Right atrium auricular region (tissue), 2 donors: ENCODE data around the gene SLC18A2. TPM values are rescaled to one million over a fixed set of nuclear protein-coding genes. Genes with fewer than 3 reads are reported as not detected.

Experiments
- DNase-seq: peaks from one replicate; pipeline ENCODE4 v3.0.0-alpha.2; 2019; ENCODE audit warnings: low spot score
- H3K27ac ChIP-seq, 2 donors: fragments of 200-600 bp; sonication (generic); 1 replicate in 1 of 2; 2 replicates in 1 of 2; pipeline ENCODE4 v1.5.1; 2016 to 2019
- H3K27me3 ChIP-seq, 2 donors: fragments of 200-600 bp; sonication (generic); one replicate each; pipeline versions ENCODE4 v1.5.1 to v1.6.0; 2017 to 2019
- H3K36me3 ChIP-seq: fragments of 200-600 bp; sonication (generic); one replicate; pipeline ENCODE4 v1.5.1; 2016
- H3K4me1 ChIP-seq, 2 donors: fragments of 200-600 bp; sonication (generic); one replicate each; pipeline versions ENCODE4 v1.5.1 to v1.6.0; 2017 to 2019
- H3K4me3 ChIP-seq, 2 donors: fragments of 200-600 bp; sonication (generic); 1 replicate in 1 of 2; 2 replicates in 1 of 2; pipeline ENCODE4 v1.5.1; 2017 to 2019; ENCODE audit warnings: mild to moderate bottlenecking in 1 of 2, moderate library complexity in 1 of 2
- H3K9me3 ChIP-seq, 2 donors: fragments of 200-600 bp; sonication (generic); one replicate each; pipeline ENCODE4 v1.5.1; 2019
- CTCF ChIP-seq, 2 donors: fragments of 200-600 bp; sonication (generic); IDR thresholded peaks; one replicate each; pipeline ENCODE4 v1.5.1; 2019; ENCODE audit warnings: antibody characterized with exemption in 2 of 2
- total RNA-seq, 2 donors: library from RNA; depleted of rRNA; stranded (reverse); fragments of >200 nt; gene quantifications; one replicate each; pipeline ENCODE4 v1.1.0, GENCODE V29; 2016

The SLC18A2 gene
- total RNA-seq, 2 donors from 2014 or later = 0.22 TPM; not detected in 1

DNA sequence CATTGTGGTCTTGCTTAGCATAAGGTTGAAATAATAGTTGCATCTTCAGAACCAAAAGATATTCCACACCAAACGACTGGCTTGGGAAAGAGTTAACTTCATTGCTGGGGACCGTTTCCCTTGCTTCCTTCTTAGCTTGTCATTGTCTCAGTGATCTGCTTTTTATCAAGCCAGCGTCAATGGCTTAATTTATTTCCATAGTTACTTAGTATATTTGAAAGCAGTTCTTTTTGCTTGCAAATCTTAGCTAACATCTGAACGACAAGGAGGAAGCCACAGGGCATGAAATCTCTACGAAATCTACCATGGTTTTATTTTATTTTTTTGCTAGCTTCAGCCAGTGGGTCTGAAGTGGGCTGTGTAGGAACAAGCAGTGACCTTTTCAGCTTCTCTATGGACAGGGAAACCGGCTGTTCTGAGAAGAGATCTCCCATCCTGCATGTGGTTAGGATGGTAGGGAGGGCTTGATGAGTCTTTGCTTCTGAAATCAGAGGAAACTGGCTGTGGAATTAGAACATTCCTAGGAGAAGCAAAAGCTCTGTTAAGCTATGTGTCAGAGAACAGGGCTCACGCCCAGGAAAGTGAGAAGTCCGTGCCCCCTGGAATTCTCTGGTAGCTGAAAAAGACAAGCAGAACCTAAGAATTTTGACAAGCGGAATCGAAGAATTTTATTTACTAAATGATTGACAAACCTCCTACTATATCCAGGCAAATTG lies 8.0 kb downstream of the SLC18A2 start:
- no peak overlapping the region for H3K4me3 ChIP-seq
- H3K4me1 ChIP-seq = no peaks in the 10 kb centered on the region
- no peaks in the 10 kb centered on the region for H3K27me3 ChIP-seq
- H3K9me3 ChIP-seq = no peaks in the 10 kb centered on the region
- no peak overlapping the region for H3K27ac ChIP-seq
- TF ChIP-seq CTCF (IDR thresholded peaks at IDR 0.05) = no peak
- H3K36me3 ChIP-seq = no peaks in the 10 kb centered on the region
- DNase-seq = no peak

DNA sequence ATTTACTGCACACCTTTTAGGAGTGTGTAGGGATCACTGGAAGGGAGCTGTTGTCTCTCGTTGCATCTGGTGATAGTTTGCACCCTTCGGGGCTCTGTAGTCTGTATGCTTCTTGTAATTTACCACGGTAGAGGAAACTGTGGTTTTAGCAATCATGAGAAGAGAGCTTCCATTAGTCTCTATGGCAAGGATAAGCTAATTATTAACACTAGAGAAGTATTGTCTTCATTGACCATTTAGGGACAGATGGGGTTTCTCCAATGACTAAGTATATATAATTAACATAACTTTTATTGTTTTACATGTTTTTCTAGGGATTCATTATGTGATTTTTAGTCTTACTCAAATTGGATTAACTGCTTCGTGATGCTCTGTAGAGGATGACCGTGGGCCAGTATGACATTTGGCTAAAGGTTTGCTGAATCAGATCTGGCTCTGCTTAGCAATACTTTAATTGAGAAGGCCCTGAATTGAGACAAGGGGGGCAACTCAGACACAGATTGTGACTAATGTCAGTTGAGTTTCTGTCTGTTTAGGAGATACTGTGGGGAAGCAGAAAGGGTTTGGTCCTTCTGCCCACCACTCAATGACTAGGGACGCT lies 8.7 kb downstream of the SLC18A2 start:
- H3K27me3 ChIP-seq = no peaks in the 10 kb centered on the region
- no peak overlapping the region for H3K4me3 ChIP-seq

GRCh38 chr10:117250411-117250810 lies 9.5 kb downstream of the SLC18A2 start:
- H3K27ac ChIP-seq = no peak overlapping the region
- TF ChIP-seq CTCF (IDR thresholded peaks at IDR 0.05) = no peak
- no peaks in the 10 kb centered on the region for H3K36me3 ChIP-seq
- DNase-seq = no peak
- H3K4me1 ChIP-seq = no peaks in the 10 kb centered on the region
- no peaks in the 10 kb centered on the region for H3K27me3 ChIP-seq
- H3K4me3 ChIP-seq = no peak overlapping the region
- no peaks in the 10 kb centered on the region for H3K9me3 ChIP-seq

More for the DNA sequence above, 8.7 kb downstream of the SLC18A2 start:
- no peaks in the 10 kb centered on the region for H3K4me1 ChIP-seq
- no peaks in the 10 kb centered on the region for H3K9me3 ChIP-seq
- DNase-seq = no peak
- no peak overlapping the region for H3K27ac ChIP-seq
- TF ChIP-seq CTCF (IDR thresholded peaks at IDR 0.05) = no peak
- H3K36me3 ChIP-seq = no peaks in the 10 kb centered on the region

DNA sequence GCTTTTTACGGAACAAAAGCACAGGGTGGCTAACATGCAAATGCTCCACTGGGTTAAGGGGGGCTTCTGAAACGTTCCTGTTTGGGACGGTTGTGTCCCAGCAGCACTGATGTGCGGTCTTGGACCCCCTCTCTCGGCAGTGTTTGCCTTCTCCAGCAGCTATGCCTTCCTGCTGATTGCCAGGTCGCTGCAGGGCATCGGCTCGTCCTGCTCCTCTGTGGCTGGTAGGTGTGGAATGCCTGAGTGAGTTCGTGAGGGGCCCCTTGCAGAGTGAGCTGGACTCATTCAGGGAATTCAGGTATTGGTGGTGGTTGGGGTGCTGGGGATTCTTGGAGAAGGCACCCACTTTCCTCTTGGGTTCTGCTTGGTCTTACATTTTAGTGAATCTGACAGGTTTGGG lies 13.0 kb downstream of the SLC18A2 start:
- Histone ChIP-seq H3K9me3 (no peaks in the 10 kb centered on the region), H3K27ac (no peak overlapping the region), H3K4me3 (no peak overlapping the region), H3K36me3 (no peaks in the 10 kb centered on the region), H3K27me3 (no peaks in the 10 kb centered on the region), H3K4me1 (no peaks in the 10 kb centered on the region)
- no peak for TF ChIP-seq CTCF (IDR thresholded peaks at IDR 0.05)
- DNase-seq = no peak

- H3K4me3 ChIP-seq = no peak overlapping the region
- no peaks in the 10 kb centered on the region for H3K27me3 ChIP-seq
- no peaks in the 10 kb centered on the region for H3K9me3 ChIP-seq
- no peak for TF ChIP-seq CTCF (IDR thresholded peaks at IDR 0.05)
- no peak for DNase-seq
- H3K36me3 ChIP-seq = no peaks in the 10 kb centered on the region
- H3K27ac ChIP-seq = no peak overlapping the region
- H3K4me1 ChIP-seq = no peaks in the 10 kb centered on the region
These were observed 13.4 kb downstream of the SLC18A2 start for GRCh38 chr10:117254338-117254737.
